ENCODE data around the gene KCNQ2.

DNA sequence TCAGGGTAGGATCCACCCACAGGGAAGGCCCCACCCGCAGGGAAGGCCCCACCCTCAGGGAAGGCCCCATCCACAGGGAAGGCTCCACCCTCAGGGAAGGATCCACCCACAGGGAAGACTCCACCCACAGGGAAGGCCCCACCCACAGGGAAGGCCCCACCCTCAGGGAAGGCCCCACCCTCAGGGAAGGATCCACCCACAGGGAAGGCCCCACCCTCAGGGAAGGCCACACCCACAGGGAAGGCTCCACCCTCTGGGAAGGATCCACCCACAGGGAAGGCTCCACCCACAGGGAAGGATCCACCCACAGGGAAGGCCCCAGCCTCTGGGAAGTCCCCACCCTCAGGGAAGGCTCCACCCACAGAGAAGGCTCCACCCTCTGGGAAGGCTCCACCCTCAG, 40.5 kb downstream of the KCNQ2 start:
- TF ChIP-seq ZNF331 (CRISPR knock-in tag; IDR thresholded peaks at IDR 0.05; ENCODE audit: low read depth) (no peak), EZH2phosphoT487 (IDR thresholded peaks at IDR 0.05; ENCODE audit: unreplicated experiment) (no peak), CREB1 (CRISPR knock-in tag; IDR thresholded peaks at IDR 0.05; ENCODE audit: low read depth) (no peak), POLR2AphosphoS5 (IDR thresholded peaks at IDR 0.05; ENCODE audit: low read depth) (no peak), ETS1 (IDR thresholded peaks at IDR 0.05) (no peak)
- TF ChIP-seq, protein P1, sequence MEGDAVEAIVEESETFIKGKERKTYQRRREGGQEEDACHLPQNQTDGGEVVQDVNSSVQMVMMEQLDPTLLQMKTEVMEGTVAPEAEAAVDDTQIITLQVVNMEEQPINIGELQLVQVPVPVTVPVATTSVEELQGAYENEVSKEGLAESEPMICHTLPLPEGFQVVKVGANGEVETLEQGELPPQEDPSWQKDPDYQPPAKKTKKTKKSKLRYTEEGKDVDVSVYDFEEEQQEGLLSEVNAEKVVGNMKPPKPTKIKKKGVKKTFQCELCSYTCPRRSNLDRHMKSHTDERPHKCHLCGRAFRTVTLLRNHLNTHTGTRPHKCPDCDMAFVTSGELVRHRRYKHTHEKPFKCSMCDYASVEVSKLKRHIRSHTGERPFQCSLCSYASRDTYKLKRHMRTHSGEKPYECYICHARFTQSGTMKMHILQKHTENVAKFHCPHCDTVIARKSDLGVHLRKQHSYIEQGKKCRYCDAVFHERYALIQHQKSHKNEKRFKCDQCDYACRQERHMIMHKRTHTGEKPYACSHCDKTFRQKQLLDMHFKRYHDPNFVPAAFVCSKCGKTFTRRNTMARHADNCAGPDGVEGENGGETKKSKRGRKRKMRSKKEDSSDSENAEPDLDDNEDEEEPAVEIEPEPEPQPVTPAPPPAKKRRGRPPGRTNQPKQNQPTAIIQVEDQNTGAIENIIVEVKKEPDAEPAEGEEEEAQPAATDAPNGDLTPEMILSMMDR (conservative IDR thresholded peaks at IDR 0.05; ENCODE audit: low read depth in 2 of 2), result no peak
- TF ChIP-seq, protein P2, sequence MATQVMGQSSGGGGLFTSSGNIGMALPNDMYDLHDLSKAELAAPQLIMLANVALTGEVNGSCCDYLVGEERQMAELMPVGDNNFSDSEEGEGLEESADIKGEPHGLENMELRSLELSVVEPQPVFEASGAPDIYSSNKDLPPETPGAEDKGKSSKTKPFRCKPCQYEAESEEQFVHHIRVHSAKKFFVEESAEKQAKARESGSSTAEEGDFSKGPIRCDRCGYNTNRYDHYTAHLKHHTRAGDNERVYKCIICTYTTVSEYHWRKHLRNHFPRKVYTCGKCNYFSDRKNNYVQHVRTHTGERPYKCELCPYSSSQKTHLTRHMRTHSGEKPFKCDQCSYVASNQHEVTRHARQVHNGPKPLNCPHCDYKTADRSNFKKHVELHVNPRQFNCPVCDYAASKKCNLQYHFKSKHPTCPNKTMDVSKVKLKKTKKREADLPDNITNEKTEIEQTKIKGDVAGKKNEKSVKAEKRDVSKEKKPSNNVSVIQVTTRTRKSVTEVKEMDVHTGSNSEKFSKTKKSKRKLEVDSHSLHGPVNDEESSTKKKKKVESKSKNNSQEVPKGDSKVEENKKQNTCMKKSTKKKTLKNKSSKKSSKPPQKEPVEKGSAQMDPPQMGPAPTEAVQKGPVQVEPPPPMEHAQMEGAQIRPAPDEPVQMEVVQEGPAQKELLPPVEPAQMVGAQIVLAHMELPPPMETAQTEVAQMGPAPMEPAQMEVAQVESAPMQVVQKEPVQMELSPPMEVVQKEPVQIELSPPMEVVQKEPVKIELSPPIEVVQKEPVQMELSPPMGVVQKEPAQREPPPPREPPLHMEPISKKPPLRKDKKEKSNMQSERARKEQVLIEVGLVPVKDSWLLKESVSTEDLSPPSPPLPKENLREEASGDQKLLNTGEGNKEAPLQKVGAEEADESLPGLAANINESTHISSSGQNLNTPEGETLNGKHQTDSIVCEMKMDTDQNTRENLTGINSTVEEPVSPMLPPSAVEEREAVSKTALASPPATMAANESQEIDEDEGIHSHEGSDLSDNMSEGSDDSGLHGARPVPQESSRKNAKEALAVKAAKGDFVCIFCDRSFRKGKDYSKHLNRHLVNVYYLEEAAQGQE (IDR thresholded peaks at IDR 0.05; ENCODE audit: unreplicated experiment), result no peak

Measured in GM23338 (cell line).